GF-D8 (cell line): Measurements from ENCODE around the gene PBX3.

Experiments
- DNase-seq: peaks from one replicate; lab custom pipeline; 2025; lab: John Stamatoyannopoulos, UW

PBX3 gene

DNA sequence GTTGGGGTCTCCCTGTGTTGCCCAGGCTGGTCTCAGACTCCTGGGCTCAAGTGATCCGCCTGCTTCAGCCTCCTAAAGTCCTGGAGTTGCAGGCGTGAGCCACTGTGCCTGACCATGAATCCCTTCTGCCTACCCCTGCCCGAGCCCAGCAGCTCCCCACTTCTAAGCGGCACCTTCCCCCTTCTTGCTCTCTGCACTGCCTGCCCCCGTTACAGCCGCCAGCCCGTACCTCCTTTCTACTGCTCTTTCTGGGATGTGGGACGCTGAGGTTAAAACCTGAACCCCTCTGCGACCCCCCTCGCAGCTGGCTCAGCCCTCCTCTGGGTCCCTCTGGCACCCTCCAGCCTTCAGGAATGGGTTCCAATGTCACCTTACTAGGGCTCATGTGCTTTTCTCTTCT, 249.6 kb downstream of the PBX3 start:
- DNase-seq = no peak

- DNase-seq = no peak
Observed at GRCh38 chr9:125997196-125997823, 250.1 kb downstream of the PBX3 start.

DNA sequence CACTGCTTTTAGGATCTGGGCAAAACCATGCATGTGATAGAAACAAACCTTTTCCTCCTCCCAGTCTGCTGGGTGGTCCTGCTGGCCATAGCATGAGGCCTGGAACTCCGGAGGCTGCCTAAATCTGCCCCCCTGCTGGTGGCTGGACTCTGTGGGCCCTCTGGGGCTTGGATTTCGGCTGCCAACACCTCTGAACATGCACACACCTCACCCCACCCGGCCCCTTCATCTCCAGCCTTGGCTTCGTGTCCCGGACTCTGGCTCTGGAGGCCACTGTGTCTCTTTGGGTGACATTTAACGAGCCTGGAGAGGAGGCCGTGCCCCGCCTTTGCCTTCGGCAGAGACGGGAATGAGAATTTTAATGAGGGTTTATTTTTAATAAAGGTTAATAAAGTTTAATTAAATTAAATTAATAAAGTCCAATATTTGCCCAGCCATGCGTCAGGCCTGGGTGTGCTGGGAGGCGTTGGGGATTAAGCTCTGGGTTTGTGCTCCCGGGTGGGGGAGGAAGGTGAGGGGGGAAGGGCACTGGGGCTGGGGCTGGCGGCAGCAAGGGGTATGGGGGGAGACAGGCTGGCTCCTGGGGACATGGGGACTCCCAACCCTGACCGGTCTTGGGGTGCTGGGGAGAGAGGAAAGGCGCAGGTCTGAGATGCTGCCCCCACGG, 251.8 kb downstream of the PBX3 start:
- DNase-seq = no peak

DNA sequence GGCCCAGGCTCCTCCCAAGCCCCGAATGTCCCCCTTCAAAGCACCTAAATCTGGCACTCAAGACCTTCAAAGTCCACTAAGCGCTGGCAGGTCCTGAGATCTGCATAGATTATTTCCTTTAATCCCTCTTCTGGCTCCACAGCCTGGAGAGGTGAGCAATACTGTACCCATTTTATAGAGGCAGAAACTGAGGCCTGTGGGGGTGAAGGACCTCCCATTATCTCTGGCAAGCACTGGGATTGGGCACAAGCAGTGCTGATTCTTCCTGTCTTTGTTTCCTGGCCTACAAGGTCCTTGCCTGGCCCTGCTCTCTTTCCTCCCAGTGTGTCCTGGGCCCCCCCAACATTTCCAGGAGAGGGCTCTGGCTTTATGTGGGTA, 252.3 kb downstream of the PBX3 start:
- DNase-seq = no peak

DNA sequence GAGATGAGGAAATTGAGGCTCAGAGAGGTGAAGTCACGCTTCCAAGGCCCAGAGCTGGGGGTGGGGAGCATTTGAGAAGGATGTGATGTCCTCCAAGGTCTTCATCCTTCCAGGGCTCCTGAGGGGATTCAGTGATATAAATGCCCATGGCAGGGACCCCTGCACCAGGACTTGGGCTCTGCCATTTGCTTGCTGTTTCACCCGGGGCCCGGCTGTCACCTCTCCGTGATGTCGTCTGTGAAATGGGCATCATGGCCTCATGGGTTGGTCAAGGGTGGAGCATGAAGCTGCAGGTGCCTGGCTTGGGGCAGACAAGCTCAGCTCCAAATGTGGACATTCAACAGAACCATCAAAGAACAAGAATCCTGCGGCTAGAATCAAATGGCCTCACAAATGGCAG, 253.1 kb downstream of the PBX3 start:
- no peak for DNase-seq

DNA sequence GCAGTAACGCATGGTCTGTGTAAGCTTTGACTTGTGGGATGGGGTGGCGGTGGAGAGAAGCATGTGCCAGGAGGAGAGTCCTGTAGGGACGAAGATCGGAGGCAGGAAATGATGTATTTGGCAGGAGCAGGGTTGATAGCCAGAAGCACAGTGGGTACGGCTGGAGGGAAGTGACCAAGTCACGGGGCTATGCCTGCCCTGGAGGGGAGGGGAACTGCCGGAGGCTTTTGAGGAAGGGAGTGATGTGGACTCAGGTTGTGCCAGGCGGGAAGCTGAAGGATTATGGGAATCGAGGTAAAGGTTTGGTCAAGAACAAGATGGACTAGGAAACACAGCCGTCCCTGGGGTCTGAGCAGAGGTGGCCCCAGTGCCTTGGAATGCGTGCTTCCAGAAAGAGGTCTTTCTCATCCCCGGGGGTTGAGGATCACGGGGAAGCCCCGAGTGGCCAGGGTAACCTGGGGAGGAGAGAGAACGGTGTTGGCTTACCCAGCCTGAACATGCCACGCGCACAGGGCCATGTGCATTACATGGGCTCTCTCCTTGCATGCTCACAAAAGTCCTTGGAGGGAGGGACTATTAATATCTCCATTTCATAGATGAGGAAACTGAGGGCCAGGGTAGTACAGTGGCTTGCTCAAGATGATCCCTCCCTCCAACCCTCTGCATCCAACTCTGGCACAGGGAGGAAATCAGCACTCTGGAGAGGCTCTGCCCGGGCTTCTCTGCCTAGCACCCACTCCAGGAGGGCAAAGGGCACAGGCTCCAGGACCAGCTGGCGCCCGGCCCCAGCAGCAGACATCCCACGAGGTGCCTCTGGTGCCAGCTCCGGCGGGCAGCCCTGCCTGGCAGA, 253.8 kb downstream of the PBX3 start:
- DNase-seq = no peak

- no peak for DNase-seq
Observed at GRCh38 chr9:126001581-126002225, 254.5 kb downstream of the PBX3 start.

DNA sequence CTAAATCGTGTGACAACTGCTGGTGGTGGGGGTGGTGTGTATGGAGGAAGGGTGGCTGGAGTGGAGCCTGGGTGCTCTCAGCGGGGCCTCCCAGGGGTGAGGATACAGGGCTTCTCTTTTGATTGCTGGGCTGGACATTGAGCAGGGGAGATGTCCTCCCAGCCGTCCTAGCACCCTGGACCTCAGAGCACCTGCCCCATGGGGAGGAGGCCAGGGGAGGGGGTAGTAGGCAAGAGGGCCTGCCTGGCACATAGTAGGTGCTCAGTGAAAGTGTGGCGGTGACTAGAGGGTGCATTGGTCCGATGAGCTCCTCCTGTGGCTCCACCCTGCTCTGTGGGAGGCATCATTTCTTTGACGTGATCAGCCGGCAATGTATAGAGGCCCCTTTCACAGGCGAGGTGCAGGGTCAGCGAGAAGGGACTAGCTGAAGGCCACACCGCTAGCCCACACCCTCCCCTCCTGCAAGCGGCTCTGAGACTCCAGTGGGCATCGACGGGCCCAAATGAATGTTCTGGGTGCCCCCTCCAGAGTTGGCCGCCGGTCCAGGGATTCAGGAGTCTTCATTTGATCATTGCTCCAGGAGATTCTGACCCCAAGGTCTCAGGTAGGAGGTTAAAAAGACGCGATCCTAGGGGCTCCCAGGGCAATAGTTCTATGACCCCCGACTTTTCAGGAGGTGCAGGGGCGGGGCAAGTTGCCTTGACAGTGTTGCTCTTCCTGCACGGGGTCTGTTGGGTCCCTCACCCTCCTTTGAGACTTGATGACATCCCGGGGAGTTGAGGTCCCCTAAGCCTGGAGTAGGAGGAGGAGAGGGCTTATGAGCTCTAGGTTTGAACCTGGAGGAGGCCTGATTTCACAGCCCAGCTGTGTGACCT, 255.5 kb downstream of the PBX3 start:
- DNase-seq = no peak

DNA sequence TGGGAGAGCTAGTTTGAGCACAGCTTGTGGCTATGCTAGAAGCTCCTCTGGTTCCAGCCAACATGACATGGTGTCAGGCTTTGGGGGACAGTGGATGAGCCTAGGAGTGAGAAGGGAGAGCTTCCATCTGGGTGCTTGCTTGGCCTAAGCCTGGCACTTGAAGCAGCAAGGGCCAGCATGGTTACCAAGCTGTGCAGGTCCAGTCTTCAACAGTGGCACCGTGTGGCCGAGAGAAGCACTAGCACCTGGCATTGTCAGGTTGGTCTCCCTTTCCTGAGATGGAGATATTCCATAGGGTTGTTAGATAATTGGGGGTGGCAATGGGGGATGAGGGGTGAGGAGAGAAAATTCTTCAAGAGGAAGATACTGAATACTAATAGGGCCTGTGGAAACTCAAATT, 261.9 kb downstream of the PBX3 start:
- DNase-seq = no peak

DNA sequence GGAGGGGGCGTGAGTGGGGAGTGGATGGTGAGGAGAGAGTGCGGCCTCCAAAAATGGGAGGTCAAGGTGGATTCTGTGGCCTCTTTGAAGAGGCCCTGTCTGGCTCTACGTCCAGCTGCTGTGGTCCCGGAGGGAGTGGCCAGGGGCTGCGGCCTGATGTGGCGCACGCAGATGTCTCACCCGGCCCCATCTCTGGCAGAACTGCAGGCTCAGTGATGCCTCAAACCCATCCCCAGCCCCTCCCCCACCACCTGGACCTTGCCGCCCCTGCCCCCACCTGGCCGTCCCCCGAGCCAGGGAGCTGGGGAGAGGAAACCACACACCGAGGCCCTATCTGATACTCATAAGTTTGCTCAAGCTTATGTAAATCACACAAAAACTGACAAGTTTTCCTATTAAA, 267.6 kb downstream of the PBX3 start:
- DNase-seq = no peak

DNA sequence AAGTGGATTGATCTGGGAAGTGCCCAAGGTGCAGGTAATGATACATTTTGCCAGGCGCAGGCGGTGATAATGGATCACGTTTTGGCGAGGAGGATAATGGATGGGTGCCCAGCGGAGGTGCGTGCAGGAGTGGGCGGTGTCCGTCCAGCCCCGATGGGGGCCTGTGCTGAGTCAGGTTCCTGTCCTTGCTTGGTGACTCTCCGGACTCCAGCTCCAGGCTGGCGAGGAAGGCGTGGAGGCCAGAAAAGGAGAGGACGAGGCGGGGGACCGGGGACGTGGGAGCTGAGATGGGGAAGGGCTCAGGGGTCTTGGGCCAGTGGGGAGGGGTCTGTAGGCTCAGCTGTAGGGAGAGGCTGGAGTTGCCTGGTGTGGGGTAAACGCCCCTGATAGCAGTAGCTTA, 268.3 kb downstream of the PBX3 start:
- DNase-seq = no peak

- DNase-seq = no peak
Observed at GRCh38 chr9:126016579-126017290, 269.6 kb downstream of the PBX3 start.
